GM23248 (cell line): Measurements from ENCODE around the gene TNFRSF8. TPM values are rescaled to one million over a fixed set of nuclear protein-coding genes. Genes with fewer than 3 reads are reported as not detected.

ENCODE experiments used
- DNase-seq: peaks from one replicate; pipeline ENCODE4 v3.0.0-alpha.2; 2015
- H2AFZ ChIP-seq: fragments of 200-600 bp; sonication (generic); 2 replicates; pipeline ENCODE4 v1.6.1; 2016; ENCODE audit warnings: antibody characterized with exemption
- H3F3A ChIP-seq: fragments of 200-600 bp; sonication (generic); 2 replicates; pipeline ENCODE4 v1.6.1; 2016; ENCODE audit warnings: mild to moderate bottlenecking, antibody characterized with exemption, mixed run types; ENCODE audit not compliant: insufficient read depth
- H3K27ac ChIP-seq: fragments of 200-600 bp; sonication (generic); 2 replicates; pipeline ENCODE4 v1.5.1; 2016; ENCODE audit warnings: mild to moderate bottlenecking
- H3K27me3 ChIP-seq: fragments of 200-600 bp; sonication (generic); replicated peaks from 2 replicates; pipeline ENCODE4 v1.6.1; 2016; ENCODE audit warnings: mild to moderate bottlenecking; ENCODE audit not compliant: insufficient read depth
- H3K36me3 ChIP-seq: fragments of 200-600 bp; sonication (generic); 2 replicates; pipeline ENCODE4 v1.6.1; 2016; ENCODE audit warnings: low read depth, mild to moderate bottlenecking
- H3K4me1 ChIP-seq: fragments of 200-600 bp; sonication (generic); 2 replicates; pipeline ENCODE4 v1.6.1; 2016; ENCODE audit warnings: mild to moderate bottlenecking; ENCODE audit not compliant: insufficient read depth
- H3K4me2 ChIP-seq: fragments of 200-600 bp; sonication (generic); one replicate; pipeline ENCODE4 v1.6.1; 2016; ENCODE audit warnings: mild to moderate bottlenecking; ENCODE audit not compliant: unreplicated experiment
- H3K4me3 ChIP-seq: fragments of 200-600 bp; sonication (generic); 2 replicates; pipeline ENCODE4 v1.5.1; 2016; ENCODE audit warnings: mild to moderate bottlenecking
- H3K79me2 ChIP-seq: fragments of 200-600 bp; sonication (generic); 2 replicates; pipeline ENCODE4 v1.6.1; 2016; ENCODE audit warnings: mild to moderate bottlenecking; ENCODE audit not compliant: insufficient read depth
- H3K9ac ChIP-seq: fragments of 200-600 bp; sonication (generic); 2 replicates; pipeline ENCODE4 v1.6.1; 2016; ENCODE audit warnings: mild to moderate bottlenecking
- H3K9me2 ChIP-seq: fragments of 200-600 bp; sonication (generic); 2 replicates; pipeline ENCODE4 v1.6.1; 2016; ENCODE audit warnings: mixed run types, mild to moderate bottlenecking, moderate library complexity; ENCODE audit not compliant: insufficient read depth
- H3K9me3 ChIP-seq: fragments of 200-600 bp; sonication (generic); one replicate; pipeline ENCODE4 v1.6.1; 2017; ENCODE audit warnings: low read depth
- H4K20me1 ChIP-seq: fragments of 200-600 bp; sonication (generic); 2 replicates; pipeline ENCODE4 v1.6.0; 2016; ENCODE audit not compliant: insufficient read depth
- EZH2 ChIP-seq: fragments of 200-600 bp; sonication (generic); IDR thresholded peaks from 2 replicates; pipeline ENCODE4 v1.6.1; 2018; ENCODE audit warnings: antibody characterized with exemption, mild to moderate bottlenecking; ENCODE audit not compliant: insufficient read depth, poor library complexity, severe bottlenecking
- EZH2phosphoT487 ChIP-seq: fragments of 200-600 bp; sonication (generic); IDR thresholded peaks from 2 replicates; pipeline ENCODE4 v1.6.1; 2018; ENCODE audit warnings: antibody characterized with exemption, moderate library complexity, mild to moderate bottlenecking, low read depth; ENCODE audit not compliant: insufficient read depth
- WGBS, 2 experiments: methylation state at CpG; one replicate each; pipeline ENCODE4 v1.1.6; 2015 to 2017; ENCODE audit warnings: low lambda C conversion rate in 2 of 2, low coverage in 1 of 2; ENCODE audit errors: missing lambda C conversion rate in 2 of 2; 5-methylcytosine and 5-hydroxymethylcytosine counted together
- in situ Hi-C: fragments of 300-500 bp; cut with MboI; formaldehyde crosslinking; loops from 2 replicates; pipeline ENCODE4 v1.15.0; 2020
- polyA plus RNA-seq: library from polyadenylated mRNA; unstranded; fragments of >200 nt; fragmentation: Nextera tagmentation; extraction: Ambion mirVana; gene quantifications from 2 replicates; pipeline ENCODE4 v1.2.1, GENCODE V29; 2016
- total RNA-seq: library from RNA; depleted of rRNA; stranded (reverse); fragments of >200 nt; shearing (Covaris generic); gene quantifications from 2 replicates; pipeline ENCODE4 v1.2.3, GENCODE V29; 2014

Gene TNFRSF8
- total and polyA plus RNA-seq, 2 experiments from 2014 or later = 0.23 TPM; not detected in 1

DNA sequence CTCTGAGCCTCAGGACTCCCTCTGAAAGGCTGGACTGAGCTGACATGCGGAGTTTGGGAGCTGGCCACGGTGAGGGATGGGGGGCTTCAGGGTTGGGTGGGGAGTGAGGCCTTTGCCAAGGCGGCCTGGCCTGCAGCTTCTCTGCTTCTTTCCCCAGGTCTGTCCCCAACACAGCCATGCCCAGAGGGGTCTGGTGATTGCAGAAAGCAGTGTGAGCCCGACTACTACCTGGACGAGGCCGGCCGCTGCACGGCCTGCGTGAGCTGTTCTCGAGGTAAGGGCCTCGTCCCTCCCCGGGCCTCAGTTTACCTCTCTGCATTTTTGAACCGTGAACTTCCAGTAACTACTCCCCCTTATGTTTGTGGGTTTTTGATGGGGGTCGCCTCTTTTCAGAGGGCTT lies 48.6 kb downstream of the TNFRSF8 start:
- H3K4me3 ChIP-seq = no peak overlapping the region
- in situ Hi-C loops = no loop called here
- no peaks in the 10 kb centered on the region for H3K9me2 ChIP-seq
- WGBS, 2 experiments = 77 to 82% methylated on average over 13 to 14 of the region's 14 CpGs
- TF ChIP-seq EZH2 (no peak), EZH2phosphoT487 (no peak)
- no peak overlapping the region for H3K27ac ChIP-seq
- no peaks in the 10 kb centered on the region for H3K27me3 ChIP-seq
- no peak overlapping the region for H3K4me2 ChIP-seq
- H3K9ac ChIP-seq = no peak overlapping the region
- DNase-seq = no peak
- H3K9me3 ChIP-seq = no peaks in the 10 kb centered on the region
- H3K36me3 ChIP-seq = no peaks in the 10 kb centered on the region
- no peaks in the 10 kb centered on the region for H3K79me2 ChIP-seq
- H3K4me1 ChIP-seq = 0 out of 2 replicates have a peak, but pooled peaks cover 10% of the 10 kb centered on the region
- H2AFZ ChIP-seq = no peak overlapping the region
- H3F3A ChIP-seq = no peaks in the 10 kb centered on the region
- no peaks in the 10 kb centered on the region for H4K20me1 ChIP-seq

DNA sequence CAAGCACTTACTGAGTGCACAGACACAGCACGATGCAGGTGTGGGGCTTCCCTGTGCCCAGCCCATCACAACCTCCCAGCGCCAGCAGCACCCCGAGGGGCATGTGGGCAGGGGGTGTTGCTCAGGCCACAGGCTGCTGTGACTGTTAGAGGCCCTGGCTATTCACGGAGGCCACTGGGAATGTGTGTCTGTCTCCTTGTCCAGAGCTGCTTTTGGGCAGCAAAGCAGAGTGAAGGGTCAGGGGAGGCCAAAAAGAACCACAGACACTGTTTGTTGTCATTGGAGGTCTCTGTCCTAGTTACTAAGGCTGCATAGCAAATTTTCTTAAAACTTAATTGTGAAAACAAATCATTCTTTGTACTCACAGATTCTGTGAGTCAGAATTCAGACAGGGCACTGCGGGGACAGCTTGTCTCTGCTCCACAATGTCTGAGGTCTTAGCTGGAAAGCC lies 49.6 kb downstream of the TNFRSF8 start:
- H3K9ac ChIP-seq = 0 out of 2 replicates have a peak overlapping the region, but pooled peaks have one; percentile 26
- no peak overlapping the region for H3K4me2 ChIP-seq
- no peak overlapping the region for H3K27ac ChIP-seq
- 44 to 47% methylated on average over 5 of the region's 5 CpGs for WGBS, 2 experiments
- H3F3A ChIP-seq = no peaks in the 10 kb centered on the region
- TF ChIP-seq EZH2 (no peak), EZH2phosphoT487 (no peak)
- H4K20me1 ChIP-seq = no peaks in the 10 kb centered on the region
- no peak overlapping the region for H3K4me3 ChIP-seq
- in situ Hi-C loops = no loop called here
- H3K9me3 ChIP-seq = no peaks in the 10 kb centered on the region
- no peaks in the 10 kb centered on the region for H3K9me2 ChIP-seq
- 0 out of 2 replicates have a peak, but pooled peaks cover 10% of the 10 kb centered on the region for H3K4me1 ChIP-seq
- no peaks in the 10 kb centered on the region for H3K79me2 ChIP-seq
- H2AFZ ChIP-seq = no peak overlapping the region
- peak; percentile 72 for DNase-seq
- no peaks in the 10 kb centered on the region for H3K36me3 ChIP-seq
- H3K27me3 ChIP-seq = no peaks in the 10 kb centered on the region

GRCh38 chr1:12113433-12114339 lies 50.6 kb downstream of the TNFRSF8 start:
- Histone ChIP-seq H4K20me1 (no peaks in the 10 kb centered on the region), H3K9me3 (no peaks in the 10 kb centered on the region), H3K4me3 (no peak overlapping the region), H3K27ac (no peak overlapping the region), H2AFZ (no peak overlapping the region), H3F3A (no peaks in the 10 kb centered on the region), H3K4me1 (0 out of 2 replicates have a peak, but pooled peaks cover 10% of the 10 kb centered on the region), H3K9me2 (no peaks in the 10 kb centered on the region), H3K79me2 (no peaks in the 10 kb centered on the region), H3K4me2 (no peak overlapping the region), H3K27me3 (no peaks in the 10 kb centered on the region), H3K9ac (no peak overlapping the region), H3K36me3 (no peaks in the 10 kb centered on the region)
- in situ Hi-C loops = no loop called here
- TF ChIP-seq EZH2phosphoT487 (no peak), EZH2 (no peak)
- peak; percentile 68 for DNase-seq
- 64 to 72% methylated on average over 7 of the region's 7 CpGs for WGBS, 2 experiments

DNA sequence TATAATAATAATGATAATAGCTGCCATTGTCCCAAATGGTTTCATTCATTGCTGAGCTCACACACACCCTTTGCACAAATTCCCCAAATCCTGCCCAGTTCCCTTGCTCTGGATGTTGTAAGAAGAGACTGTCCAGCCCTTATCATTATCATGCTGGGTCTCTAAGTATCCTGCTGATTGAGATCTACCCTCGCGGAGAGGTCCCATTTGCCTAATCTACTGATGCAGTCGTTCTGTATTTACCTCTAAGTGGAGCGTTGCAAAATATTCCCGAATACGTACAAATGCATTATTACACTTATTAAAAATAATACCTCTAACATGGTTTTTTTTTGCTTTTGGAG lies 51.2 kb downstream of the TNFRSF8 start:
- Histone ChIP-seq H3K4me1 (0 out of 2 replicates have a peak, but pooled peaks cover 10% of the 10 kb centered on the region), H3K9ac (no peak overlapping the region), H3K79me2 (no peaks in the 10 kb centered on the region), H3F3A (no peaks in the 10 kb centered on the region), H3K9me3 (no peaks in the 10 kb centered on the region), H3K9me2 (no peaks in the 10 kb centered on the region), H3K4me2 (no peak overlapping the region), H3K36me3 (no peaks in the 10 kb centered on the region), H3K4me3 (no peak overlapping the region), H4K20me1 (no peaks in the 10 kb centered on the region), H3K27ac (no peak overlapping the region), H3K27me3 (no peaks in the 10 kb centered on the region), H2AFZ (no peak overlapping the region)
- no peak for DNase-seq
- 79 to 84% methylated on average over 6 of the region's 6 CpGs for WGBS, 2 experiments
- TF ChIP-seq EZH2 (no peak), EZH2phosphoT487 (no peak)
- in situ Hi-C loops = no loop called here
